OCI-LY1 (cell line): ENCODE data around the gene SSRP1.

Experiments
- EZH2 ChIP-seq: fragments of 200-600 bp; sonication (generic), shearing (Covaris generic); IDR thresholded peaks from 2 replicates; pipeline ENCODE4 v1.8.0; 2017; ENCODE audit warnings: borderline replicate concordance, mixed run types, mild to moderate bottlenecking, antibody characterized with exemption, low read length, moderate library complexity, mixed read lengths
- TF ChIP-seq, protein P1 (sequence below): fragments of 200-600 bp; sonication (generic), shearing (Covaris generic); IDR thresholded peaks from 2 replicates; pipeline ENCODE4 v1.5.1; 2017; ENCODE audit warnings: mild to moderate bottlenecking, antibody characterized with exemption, low read length, moderate library complexity, mixed read lengths

- TF ChIP-seq, protein P1, sequence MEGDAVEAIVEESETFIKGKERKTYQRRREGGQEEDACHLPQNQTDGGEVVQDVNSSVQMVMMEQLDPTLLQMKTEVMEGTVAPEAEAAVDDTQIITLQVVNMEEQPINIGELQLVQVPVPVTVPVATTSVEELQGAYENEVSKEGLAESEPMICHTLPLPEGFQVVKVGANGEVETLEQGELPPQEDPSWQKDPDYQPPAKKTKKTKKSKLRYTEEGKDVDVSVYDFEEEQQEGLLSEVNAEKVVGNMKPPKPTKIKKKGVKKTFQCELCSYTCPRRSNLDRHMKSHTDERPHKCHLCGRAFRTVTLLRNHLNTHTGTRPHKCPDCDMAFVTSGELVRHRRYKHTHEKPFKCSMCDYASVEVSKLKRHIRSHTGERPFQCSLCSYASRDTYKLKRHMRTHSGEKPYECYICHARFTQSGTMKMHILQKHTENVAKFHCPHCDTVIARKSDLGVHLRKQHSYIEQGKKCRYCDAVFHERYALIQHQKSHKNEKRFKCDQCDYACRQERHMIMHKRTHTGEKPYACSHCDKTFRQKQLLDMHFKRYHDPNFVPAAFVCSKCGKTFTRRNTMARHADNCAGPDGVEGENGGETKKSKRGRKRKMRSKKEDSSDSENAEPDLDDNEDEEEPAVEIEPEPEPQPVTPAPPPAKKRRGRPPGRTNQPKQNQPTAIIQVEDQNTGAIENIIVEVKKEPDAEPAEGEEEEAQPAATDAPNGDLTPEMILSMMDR: no peak
- no peak for TF ChIP-seq EZH2
Measured at GRCh38 chr11:57370251-57370650, 34.6 kb upstream of the SSRP1 start.
